Breast epithelium (tissue), 4 donors: ENCODE measurements around the gene ADAM33. TPM values are rescaled to one million over a fixed set of nuclear protein-coding genes. Genes with fewer than 3 reads are reported as not detected.

ENCODE experiments used
- DNase-seq, 2 donors: peaks; one replicate each; pipeline ENCODE4 v3.0.0-alpha.2; 2019; ENCODE audit warnings: low spot score in 2 of 2
- H3K27ac ChIP-seq, 2 donors: fragments of 200-600 bp; sonication (generic) in 1 of 2; one replicate each; pipeline ENCODE4 v1.5.1; 2016 to 2019; ENCODE audit warnings: mild to moderate bottlenecking in 1 of 2
- H3K27me3 ChIP-seq, 2 donors: fragments of 200-600 bp; sonication (generic) in 1 of 2; one replicate each; pipeline versions ENCODE4 v1.5.1 to v1.6.0; 2017 to 2019; ENCODE audit warnings: control low read depth in 1 of 2, mild to moderate bottlenecking in 1 of 2
- H3K36me3 ChIP-seq: fragments of 200-600 bp; one replicate; pipeline ENCODE4 v1.5.1; 2019
- H3K4me1 ChIP-seq, 2 donors: fragments of 200-600 bp; sonication (generic); one replicate each; pipeline ENCODE4 v1.5.1; 2016 to 2019; ENCODE audit warnings: control low read depth in 1 of 2
- H3K4me3 ChIP-seq, 3 donors: fragments of 200-600 bp; sonication (generic); 1 replicate in 2 of 3; 2 replicates in 1 of 3; pipeline ENCODE4 v1.5.1; 2016 to 2019; ENCODE audit warnings: mild to moderate bottlenecking in 3 of 3, moderate library complexity in 2 of 3
- H3K9me3 ChIP-seq, 2 donors: fragments of 200-600 bp; sonication (generic) in 1 of 2; one replicate each; pipeline ENCODE4 v1.5.1; 2016 to 2019; ENCODE audit warnings: control low read depth in 1 of 2
- POLR2A ChIP-seq: fragments of 450-650 bp; IDR thresholded peaks from one replicate; pipeline ENCODE4 v1.6.1; 2016; ENCODE audit warnings: antibody characterized with exemption, mild to moderate bottlenecking, moderate library complexity
- POLR2AphosphoS5 ChIP-seq, 3 donors: sonication (generic); formaldehyde crosslinking; IDR thresholded peaks; one replicate each; pipeline ENCODE4 v1.6.1; 2017; ENCODE audit warnings: antibody characterized with exemption in 3 of 3
- intact Hi-C: fragments of 100-400 bp; cut with DNase I; formaldehyde crosslinking; loops from one replicate; pipeline ENCODE4 v1.15.1; 2023; ENCODE audit warnings: low total_unique reads
- total RNA-seq, 3 donors: library from RNA; depleted of rRNA; stranded (reverse); fragments of >200 nt; gene quantifications; one replicate each; pipeline ENCODE4 v1.1.0, GENCODE V29; 2016
- TF ChIP-seq, protein P1 (sequence below), 3 donors: fragments of 450-650 bp; IDR thresholded peaks; one replicate each; pipeline ENCODE4 v1.5.1; 2016 to 2017; ENCODE audit warnings: antibody characterized with exemption in 3 of 3, mild to moderate bottlenecking in 3 of 3, moderate library complexity in 3 of 3

Gene ADAM33
- total RNA-seq, 3 donors from 2014 or later: 29.4 to 39.5 (median 37.4) TPM

- Histone ChIP-seq H3K27ac (no peak overlapping the region), H3K4me3 (peak overlapping the region in 2 of 3 donors; percentile 22 to 51), H3K36me3 (no peaks in the 10 kb centered on the region), H3K4me1 (peaks cover 0 to 7% of the 10 kb centered on the region in 2 donors), H3K9me3 (no peaks in the 10 kb centered on the region), H3K27me3 (peaks cover 0 to 56% of the 10 kb centered on the region in 2 donors)
- no peak for DNase-seq
- intact Hi-C loops: no loop called here
- TF ChIP-seq POLR2A: no peak
- TF ChIP-seq, protein P1, sequence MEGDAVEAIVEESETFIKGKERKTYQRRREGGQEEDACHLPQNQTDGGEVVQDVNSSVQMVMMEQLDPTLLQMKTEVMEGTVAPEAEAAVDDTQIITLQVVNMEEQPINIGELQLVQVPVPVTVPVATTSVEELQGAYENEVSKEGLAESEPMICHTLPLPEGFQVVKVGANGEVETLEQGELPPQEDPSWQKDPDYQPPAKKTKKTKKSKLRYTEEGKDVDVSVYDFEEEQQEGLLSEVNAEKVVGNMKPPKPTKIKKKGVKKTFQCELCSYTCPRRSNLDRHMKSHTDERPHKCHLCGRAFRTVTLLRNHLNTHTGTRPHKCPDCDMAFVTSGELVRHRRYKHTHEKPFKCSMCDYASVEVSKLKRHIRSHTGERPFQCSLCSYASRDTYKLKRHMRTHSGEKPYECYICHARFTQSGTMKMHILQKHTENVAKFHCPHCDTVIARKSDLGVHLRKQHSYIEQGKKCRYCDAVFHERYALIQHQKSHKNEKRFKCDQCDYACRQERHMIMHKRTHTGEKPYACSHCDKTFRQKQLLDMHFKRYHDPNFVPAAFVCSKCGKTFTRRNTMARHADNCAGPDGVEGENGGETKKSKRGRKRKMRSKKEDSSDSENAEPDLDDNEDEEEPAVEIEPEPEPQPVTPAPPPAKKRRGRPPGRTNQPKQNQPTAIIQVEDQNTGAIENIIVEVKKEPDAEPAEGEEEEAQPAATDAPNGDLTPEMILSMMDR (IDR thresholded peaks at IDR 0.05): no peak
- TF ChIP-seq POLR2AphosphoS5 (IDR thresholded peaks at IDR 0.05): no peak
These were observed 9.2 kb downstream of the ADAM33 start for GRCh38 chr20:3672547-3673171.

- no peak overlapping the region for H3K27ac ChIP-seq
- H3K4me3 ChIP-seq: peak overlapping the region in 1 of 3 donors; percentile 51
- H3K27me3 ChIP-seq: peaks cover 0 to 56% of the 10 kb centered on the region in 2 donors
- H3K4me1 ChIP-seq: peaks cover 0 to 4% of the 10 kb centered on the region in 2 donors
- DNase-seq: no peak
- TF ChIP-seq, protein P1 (IDR thresholded peaks at IDR 0.05): no peak
- TF ChIP-seq POLR2A (no peak), POLR2AphosphoS5 (IDR thresholded peaks at IDR 0.05) (no peak)
- no peaks in the 10 kb centered on the region for H3K36me3 ChIP-seq
- intact Hi-C loops: no loop called here
- H3K9me3 ChIP-seq: no peaks in the 10 kb centered on the region
These were observed 9.7 kb downstream of the ADAM33 start for GRCh38 chr20:3671986-3672546.

GRCh38 chr20:3670945-3671344 lies 10.9 kb downstream of the ADAM33 start:
- no peak for DNase-seq
- Histone ChIP-seq H3K4me1 (no peaks in the 10 kb centered on the region), H3K27ac (no peak overlapping the region), H3K27me3 (peaks cover 0 to 53% of the 10 kb centered on the region in 2 donors), H3K36me3 (no peaks in the 10 kb centered on the region), H3K9me3 (no peaks in the 10 kb centered on the region), H3K4me3 (no peak overlapping the region)
- intact Hi-C loops: no loop called here
- no peak for TF ChIP-seq POLR2A
- TF ChIP-seq, protein P1 (IDR thresholded peaks at IDR 0.05): no peak
- TF ChIP-seq POLR2AphosphoS5 (IDR thresholded peaks at IDR 0.05): no peak

DNA sequence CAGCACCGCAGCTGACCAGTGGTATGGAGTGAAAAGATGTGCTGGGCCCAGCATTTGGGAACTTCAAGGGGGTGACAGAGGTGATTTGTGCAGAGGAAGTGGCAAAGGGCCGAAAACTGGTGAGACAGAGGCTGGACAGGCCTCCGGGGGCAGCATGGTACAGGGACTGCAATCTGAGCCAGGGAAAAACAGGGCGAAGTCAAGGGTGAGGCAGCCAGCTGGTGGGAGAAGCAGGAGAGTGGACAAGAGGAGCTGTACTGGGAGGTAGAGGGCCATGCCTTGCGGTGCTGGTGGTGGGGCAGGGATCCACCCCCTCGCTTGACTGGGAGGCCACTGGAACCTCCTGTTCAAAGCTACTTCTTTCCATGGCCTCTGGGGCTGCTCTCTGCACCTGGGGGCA lies 11.3 kb downstream of the ADAM33 start:
- Histone ChIP-seq H3K4me3 (no peak overlapping the region), H3K9me3 (no peaks in the 10 kb centered on the region), H3K27me3 (peaks cover 0 to 49% of the 10 kb centered on the region in 2 donors), H3K27ac (no peak overlapping the region), H3K4me1 (no peaks in the 10 kb centered on the region), H3K36me3 (no peaks in the 10 kb centered on the region)
- TF ChIP-seq, protein P1 (IDR thresholded peaks at IDR 0.05): no peak
- TF ChIP-seq POLR2AphosphoS5 (IDR thresholded peaks at IDR 0.05) (no peak), POLR2A (no peak)
- intact Hi-C loops: no loop called here
- no peak for DNase-seq

DNA sequence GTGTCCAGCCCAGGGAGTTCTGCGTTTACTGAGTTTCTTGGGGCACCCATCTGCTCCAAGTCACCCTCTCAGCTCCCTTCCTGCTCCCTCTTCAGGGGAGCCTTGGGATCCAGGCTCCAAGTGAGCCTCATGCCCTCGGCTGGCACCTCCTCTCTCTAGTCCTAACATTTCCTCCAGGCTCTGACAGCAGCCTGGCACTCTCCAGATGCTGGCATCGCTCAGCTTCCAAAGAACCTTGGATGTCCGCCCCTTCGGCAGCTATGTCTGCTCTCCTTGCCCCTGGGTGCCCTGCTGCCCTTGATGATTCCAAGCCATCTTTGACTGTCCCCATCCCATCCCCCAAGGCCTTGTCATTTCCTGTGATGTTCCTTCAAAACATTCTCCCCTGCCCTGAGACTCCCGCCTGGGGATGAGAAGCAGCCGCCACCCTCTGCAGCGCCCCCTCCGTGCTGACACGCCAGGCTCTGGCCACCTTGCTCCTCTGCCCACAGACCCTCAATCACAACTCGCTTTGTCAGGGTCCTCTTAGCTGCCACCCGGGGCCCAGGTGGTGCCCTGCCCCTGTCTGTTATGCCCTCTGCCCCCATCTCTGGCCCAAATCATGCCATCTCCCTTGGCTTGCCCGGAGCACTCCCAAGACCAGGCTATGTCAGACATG lies 12.0 kb downstream of the ADAM33 start:
- intact Hi-C loops: no loop called here
- TF ChIP-seq POLR2A: no peak
- TF ChIP-seq, protein P1 (IDR thresholded peaks at IDR 0.05): no peak
- no peak for TF ChIP-seq POLR2AphosphoS5 (IDR thresholded peaks at IDR 0.05)
- no peak for DNase-seq
- no peaks in the 10 kb centered on the region for H3K4me1 ChIP-seq
- H3K27ac ChIP-seq: no peak overlapping the region
- no peaks in the 10 kb centered on the region for H3K36me3 ChIP-seq
- H3K4me3 ChIP-seq: no peak overlapping the region
- H3K9me3 ChIP-seq: no peaks in the 10 kb centered on the region
- peaks cover 0 to 42% of the 10 kb centered on the region in 2 donors for H3K27me3 ChIP-seq
